ENCODE data around the gene EME1.

- TF ChIP-seq, protein P1, sequence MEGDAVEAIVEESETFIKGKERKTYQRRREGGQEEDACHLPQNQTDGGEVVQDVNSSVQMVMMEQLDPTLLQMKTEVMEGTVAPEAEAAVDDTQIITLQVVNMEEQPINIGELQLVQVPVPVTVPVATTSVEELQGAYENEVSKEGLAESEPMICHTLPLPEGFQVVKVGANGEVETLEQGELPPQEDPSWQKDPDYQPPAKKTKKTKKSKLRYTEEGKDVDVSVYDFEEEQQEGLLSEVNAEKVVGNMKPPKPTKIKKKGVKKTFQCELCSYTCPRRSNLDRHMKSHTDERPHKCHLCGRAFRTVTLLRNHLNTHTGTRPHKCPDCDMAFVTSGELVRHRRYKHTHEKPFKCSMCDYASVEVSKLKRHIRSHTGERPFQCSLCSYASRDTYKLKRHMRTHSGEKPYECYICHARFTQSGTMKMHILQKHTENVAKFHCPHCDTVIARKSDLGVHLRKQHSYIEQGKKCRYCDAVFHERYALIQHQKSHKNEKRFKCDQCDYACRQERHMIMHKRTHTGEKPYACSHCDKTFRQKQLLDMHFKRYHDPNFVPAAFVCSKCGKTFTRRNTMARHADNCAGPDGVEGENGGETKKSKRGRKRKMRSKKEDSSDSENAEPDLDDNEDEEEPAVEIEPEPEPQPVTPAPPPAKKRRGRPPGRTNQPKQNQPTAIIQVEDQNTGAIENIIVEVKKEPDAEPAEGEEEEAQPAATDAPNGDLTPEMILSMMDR (IDR thresholded peaks at IDR 0.05; ENCODE audit: borderline replicate concordance, extremely low read depth, low read length, poor library complexity, severe bottlenecking), result no peak
- no peak for TF ChIP-seq EZH2 (IDR thresholded peaks at IDR 0.05; ENCODE audit: borderline replicate concordance, low read depth, low read length, severe bottlenecking)
These were observed 19.6 kb downstream of the EME1 start for GRCh38 chr17:50392621-50393020.

Measured in DND-41 (cell line).